B cell (primary cell): ENCODE results near the gene EGFLAM.

Experiments used
- CTCF ChIP-seq: fragments of 200-600 bp; IDR thresholded peaks from one replicate; pipeline ENCODE4 v1.8.0; 2022; ENCODE audit warnings: antibody characterized with exemption, mild to moderate bottlenecking
- EZH2 ChIP-seq: IDR thresholded peaks from 2 replicates; pipeline ENCODE4 v1.6.1; 2012; ENCODE audit warnings: borderline replicate concordance, low read depth, mild to moderate bottlenecking, moderate library complexity, low read length; ENCODE audit not compliant: insufficient read depth, poor library complexity, severe bottlenecking

GRCh38 chr5:38442247-38442573 lies 183.9 kb downstream of the EGFLAM start:
- TF ChIP-seq CTCF (no peak), EZH2 (no peak)
